ENCODE measurements around the gene AGXT.

Gene AGXT

GRCh38 chr2:240888890-240889573 lies 20.4 kb downstream of the AGXT start:
- H3K4me3 ChIP-seq (ENCODE audit: low read length): no peak overlapping the region
- no peaks in the 10 kb centered on the region for H3K36me3 ChIP-seq (replicated peaks; ENCODE audit: low read depth, low read length)
- no peak overlapping the region for H3K4me2 ChIP-seq (ENCODE audit: low read length)
- no peak overlapping the region for H3K27ac ChIP-seq (ENCODE audit: low read length)
- TF ChIP-seq, protein P1, sequence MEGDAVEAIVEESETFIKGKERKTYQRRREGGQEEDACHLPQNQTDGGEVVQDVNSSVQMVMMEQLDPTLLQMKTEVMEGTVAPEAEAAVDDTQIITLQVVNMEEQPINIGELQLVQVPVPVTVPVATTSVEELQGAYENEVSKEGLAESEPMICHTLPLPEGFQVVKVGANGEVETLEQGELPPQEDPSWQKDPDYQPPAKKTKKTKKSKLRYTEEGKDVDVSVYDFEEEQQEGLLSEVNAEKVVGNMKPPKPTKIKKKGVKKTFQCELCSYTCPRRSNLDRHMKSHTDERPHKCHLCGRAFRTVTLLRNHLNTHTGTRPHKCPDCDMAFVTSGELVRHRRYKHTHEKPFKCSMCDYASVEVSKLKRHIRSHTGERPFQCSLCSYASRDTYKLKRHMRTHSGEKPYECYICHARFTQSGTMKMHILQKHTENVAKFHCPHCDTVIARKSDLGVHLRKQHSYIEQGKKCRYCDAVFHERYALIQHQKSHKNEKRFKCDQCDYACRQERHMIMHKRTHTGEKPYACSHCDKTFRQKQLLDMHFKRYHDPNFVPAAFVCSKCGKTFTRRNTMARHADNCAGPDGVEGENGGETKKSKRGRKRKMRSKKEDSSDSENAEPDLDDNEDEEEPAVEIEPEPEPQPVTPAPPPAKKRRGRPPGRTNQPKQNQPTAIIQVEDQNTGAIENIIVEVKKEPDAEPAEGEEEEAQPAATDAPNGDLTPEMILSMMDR (IDR thresholded peaks at IDR 0.05; ENCODE audit: low read depth, low read length): no peak
- TF ChIP-seq EZH2phosphoT487 (IDR thresholded peaks at IDR 0.05; ENCODE audit: low read depth): no peak
- H3K27me3 ChIP-seq (ENCODE audit: low read depth, low read length): no peaks in the 10 kb centered on the region
- no peaks in the 10 kb centered on the region for H3K9me3 ChIP-seq (ENCODE audit: insufficient read depth, low read length)
- no peaks in the 10 kb centered on the region for H3K79me2 ChIP-seq (ENCODE audit: low read length)
- no peaks in the 10 kb centered on the region for H3K4me1 ChIP-seq (ENCODE audit: low read length)
- no peak overlapping the region for H2AFZ ChIP-seq (ENCODE audit: low read depth, low read length)
- no peak overlapping the region for H3K9ac ChIP-seq (ENCODE audit: low read length)
- H4K20me1 ChIP-seq (ENCODE audit: insufficient read depth, low read length): no peaks in the 10 kb centered on the region

GRCh38 chr2:240889601-240890560 lies 21.3 kb downstream of the AGXT start:
- H3K4me3 ChIP-seq (ENCODE audit: low read length): no peak overlapping the region
- no peak overlapping the region for H3K27ac ChIP-seq (ENCODE audit: low read length)
- no peak overlapping the region for H3K9ac ChIP-seq (ENCODE audit: low read length)
- TF ChIP-seq, protein P1 (IDR thresholded peaks at IDR 0.05; ENCODE audit: low read depth, low read length): no peak
- no peak for TF ChIP-seq EZH2phosphoT487 (IDR thresholded peaks at IDR 0.05; ENCODE audit: low read depth)
- H3K79me2 ChIP-seq (ENCODE audit: low read length): no peaks in the 10 kb centered on the region
- no peak overlapping the region for H3K4me2 ChIP-seq (ENCODE audit: low read length)
- H3K4me1 ChIP-seq (ENCODE audit: low read length): no peaks in the 10 kb centered on the region
- no peaks in the 10 kb centered on the region for H4K20me1 ChIP-seq (ENCODE audit: insufficient read depth, low read length)
- H3K9me3 ChIP-seq (ENCODE audit: insufficient read depth, low read length): no peaks in the 10 kb centered on the region
- no peaks in the 10 kb centered on the region for H3K27me3 ChIP-seq (ENCODE audit: low read depth, low read length)
- H3K36me3 ChIP-seq (replicated peaks; ENCODE audit: low read depth, low read length): no peaks in the 10 kb centered on the region
- H2AFZ ChIP-seq (ENCODE audit: low read depth, low read length): no peak overlapping the region

- no peak overlapping the region for H3K27ac ChIP-seq (ENCODE audit: low read length)
- no peaks in the 10 kb centered on the region for H3K79me2 ChIP-seq (ENCODE audit: low read length)
- H2AFZ ChIP-seq (ENCODE audit: low read depth, low read length): no peak overlapping the region
- no peaks in the 10 kb centered on the region for H3K27me3 ChIP-seq (ENCODE audit: low read depth, low read length)
- H3K9me3 ChIP-seq (ENCODE audit: insufficient read depth, low read length): no peaks in the 10 kb centered on the region
- no peaks in the 10 kb centered on the region for H3K36me3 ChIP-seq (replicated peaks; ENCODE audit: low read depth, low read length)
- H3K4me1 ChIP-seq (ENCODE audit: low read length): no peaks in the 10 kb centered on the region
- no peak overlapping the region for H3K4me3 ChIP-seq (ENCODE audit: low read length)
- H4K20me1 ChIP-seq (ENCODE audit: insufficient read depth, low read length): no peaks in the 10 kb centered on the region
- no peak overlapping the region for H3K4me2 ChIP-seq (ENCODE audit: low read length)
- TF ChIP-seq EZH2phosphoT487 (IDR thresholded peaks at IDR 0.05; ENCODE audit: low read depth): no peak
- TF ChIP-seq, protein P1 (IDR thresholded peaks at IDR 0.05; ENCODE audit: low read depth, low read length): no peak
- no peak overlapping the region for H3K9ac ChIP-seq (ENCODE audit: low read length)
These were observed 22.1 kb downstream of the AGXT start for GRCh38 chr2:240890691-240891090.
